Transverse colon (tissue), 4 donors: ENCODE results near the gene VPS18.

ENCODE experiments used
- POLR2A ChIP-seq: fragments of 450-650 bp; IDR thresholded peaks from one replicate; pipeline ENCODE4 v1.6.1; 2016; ENCODE audit warnings: antibody characterized with exemption, mild to moderate bottlenecking, moderate library complexity
- POLR2AphosphoS5 ChIP-seq, 3 donors: sonication (generic); formaldehyde crosslinking; IDR thresholded peaks; one replicate each; pipeline ENCODE4 v1.6.1; 2016; ENCODE audit warnings: antibody characterized with exemption in 3 of 3
- TF ChIP-seq, protein P1 (sequence below), 5 experiments: fragments of 200-600 bp in 3 of 5; fragments of 450-650 bp in 2 of 5; sonication (generic) in 3 of 5; IDR thresholded peaks; 1 replicate in 2 of 5; 2 replicates in 3 of 5; pipeline ENCODE4 v1.5.1; 2016 to 2017; ENCODE audit warnings: antibody characterized with exemption in 5 of 5, inconsistent platforms in 3 of 5, mild to moderate bottlenecking in 2 of 5, moderate library complexity in 1 of 5

DNA sequence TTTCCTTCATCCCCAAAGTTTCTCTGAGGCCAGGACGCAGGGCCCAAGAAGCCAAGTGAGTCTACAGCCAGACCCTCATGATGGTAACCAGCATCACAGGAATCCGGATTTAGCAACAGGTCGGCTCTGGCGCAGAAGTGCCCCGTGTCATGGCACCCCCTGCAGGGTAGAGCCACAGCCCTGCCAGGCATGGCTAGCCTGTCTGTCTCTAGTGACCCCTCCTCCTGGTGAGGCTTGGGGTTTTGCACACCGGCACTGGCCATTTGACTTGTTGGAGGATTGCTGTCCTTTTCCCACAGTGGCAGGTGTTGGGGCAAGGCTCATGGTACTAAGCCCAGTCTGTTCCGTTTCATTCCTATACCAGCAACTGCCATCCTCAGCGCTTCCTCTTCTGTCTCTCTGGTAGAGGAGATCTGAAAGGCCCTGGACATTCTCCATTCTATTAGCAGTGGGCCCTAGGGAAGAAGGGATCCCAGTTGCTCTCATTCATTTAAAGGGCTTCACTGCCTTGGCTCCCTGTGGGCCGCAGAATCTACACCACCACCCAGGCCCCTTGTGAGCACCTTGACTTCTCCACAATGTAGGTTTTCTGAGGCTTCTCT is 49.6 kb downstream of the VPS18 start:
- TF ChIP-seq, protein P1, sequence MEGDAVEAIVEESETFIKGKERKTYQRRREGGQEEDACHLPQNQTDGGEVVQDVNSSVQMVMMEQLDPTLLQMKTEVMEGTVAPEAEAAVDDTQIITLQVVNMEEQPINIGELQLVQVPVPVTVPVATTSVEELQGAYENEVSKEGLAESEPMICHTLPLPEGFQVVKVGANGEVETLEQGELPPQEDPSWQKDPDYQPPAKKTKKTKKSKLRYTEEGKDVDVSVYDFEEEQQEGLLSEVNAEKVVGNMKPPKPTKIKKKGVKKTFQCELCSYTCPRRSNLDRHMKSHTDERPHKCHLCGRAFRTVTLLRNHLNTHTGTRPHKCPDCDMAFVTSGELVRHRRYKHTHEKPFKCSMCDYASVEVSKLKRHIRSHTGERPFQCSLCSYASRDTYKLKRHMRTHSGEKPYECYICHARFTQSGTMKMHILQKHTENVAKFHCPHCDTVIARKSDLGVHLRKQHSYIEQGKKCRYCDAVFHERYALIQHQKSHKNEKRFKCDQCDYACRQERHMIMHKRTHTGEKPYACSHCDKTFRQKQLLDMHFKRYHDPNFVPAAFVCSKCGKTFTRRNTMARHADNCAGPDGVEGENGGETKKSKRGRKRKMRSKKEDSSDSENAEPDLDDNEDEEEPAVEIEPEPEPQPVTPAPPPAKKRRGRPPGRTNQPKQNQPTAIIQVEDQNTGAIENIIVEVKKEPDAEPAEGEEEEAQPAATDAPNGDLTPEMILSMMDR (IDR thresholded peaks at IDR 0.05) = no peak
- TF ChIP-seq POLR2A (no peak), POLR2AphosphoS5 (IDR thresholded peaks at IDR 0.05) (no peak)
